SK-N-SH treated with all-trans-retinoic acid at 6 μM for 48 hours (cell line): ENCODE measurements around the gene JMY.
"Not testable (repeated sequence)": the region's sequence is repeated elsewhere in the genome, so short reads cannot be mapped to it uniquely, and the experiment has no call there.

Experiments
- ATAC-seq: fragments of 200-7000 bp; cut with Tn5 transposase; 3 replicates; pipeline ENCODE4 v1.9.1; 2020; ENCODE audit warnings: mild to moderate bottlenecking, moderate library complexity
- BACH2 ChIP-seq: fragments of 250-450 bp; sonication (Bioruptor Pico); IDR thresholded peaks from 2 replicates; pipeline ENCODE4 v1.9.0; 2021; ENCODE audit warnings: mild to moderate bottlenecking, borderline replicate concordance
- CREB5 ChIP-seq: fragments of 250-450 bp; sonication (Bioruptor Pico); IDR thresholded peaks from 2 replicates; pipeline ENCODE4 v1.5.1; 2020; ENCODE audit warnings: low read depth, mild to moderate bottlenecking, moderate library complexity
- CSRNP3 ChIP-seq: fragments of 250-450 bp; sonication (Bioruptor Pico); IDR thresholded peaks from 2 replicates; pipeline ENCODE4 v1.5.1; 2021; ENCODE audit warnings: mild to moderate bottlenecking, moderate library complexity
- GLIS3 ChIP-seq: fragments of 250-450 bp; sonication (Bioruptor Pico); IDR thresholded peaks from 2 replicates; pipeline ENCODE4 v1.5.0; 2020; ENCODE audit warnings: mild to moderate bottlenecking, moderate library complexity
- ISL1 ChIP-seq: fragments of 250-450 bp; sonication (Bioruptor Pico); IDR thresholded peaks from 2 replicates; pipeline ENCODE4 v2.1.2; 2022; ENCODE audit warnings: mild to moderate bottlenecking, moderate library complexity
- OSR1 ChIP-seq: fragments of 250-450 bp; sonication (Bioruptor Pico); IDR thresholded peaks from 2 replicates; pipeline ENCODE4 v1.8.0; 2022; ENCODE audit warnings: moderate library complexity, mild to moderate bottlenecking, inconsistent platforms
- PATZ1 ChIP-seq: fragments of 250-450 bp; sonication (Bioruptor Pico); IDR thresholded peaks from 2 replicates; pipeline ENCODE4 v1.8.0; 2020; ENCODE audit warnings: mild to moderate bottlenecking, moderate library complexity, borderline replicate concordance
- RARB ChIP-seq: fragments of 250-450 bp; sonication (Bioruptor Pico); IDR thresholded peaks from 2 replicates; pipeline ENCODE4 v1.8.0; 2021; ENCODE audit warnings: mild to moderate bottlenecking, moderate library complexity
- SNAI2 ChIP-seq: fragments of 250-450 bp; sonication (Bioruptor Pico); IDR thresholded peaks from 2 replicates; pipeline ENCODE4 v1.5.0; 2020; ENCODE audit warnings: mild to moderate bottlenecking, moderate library complexity
- TCF4 ChIP-seq: fragments of 250-450 bp; sonication (Bioruptor Pico); IDR thresholded peaks from 2 replicates; pipeline ENCODE4 v1.8.0; 2021; ENCODE audit warnings: mild to moderate bottlenecking, moderate library complexity, borderline replicate concordance
- TOX ChIP-seq: fragments of 250-450 bp; sonication (Bioruptor Pico); IDR thresholded peaks from 2 replicates; pipeline ENCODE4 v1.8.0; 2021; ENCODE audit warnings: mild to moderate bottlenecking, moderate library complexity, borderline replicate concordance
- ZC3H10 ChIP-seq: fragments of 250-450 bp; sonication (Bioruptor Pico); IDR thresholded peaks from 2 replicates; pipeline ENCODE4 v1.5.1; 2021; ENCODE audit warnings: mild to moderate bottlenecking, moderate library complexity
- ZFP3 ChIP-seq: fragments of 250-450 bp; sonication (Bioruptor Pico); IDR thresholded peaks from 2 replicates; pipeline ENCODE4 v1.5.0; 2020; ENCODE audit warnings: mild to moderate bottlenecking, moderate library complexity
- ZFP30 ChIP-seq: fragments of 450-650 bp; formaldehyde crosslinking; IDR thresholded peaks from 2 replicates; pipeline ENCODE4 v1.5.0; 2022; ENCODE audit warnings: mild to moderate bottlenecking, moderate library complexity
- ZNF70 ChIP-seq: fragments of 450-650 bp; formaldehyde crosslinking; IDR thresholded peaks from 2 replicates; pipeline ENCODE4 v1.5.0; 2020; ENCODE audit warnings: mild to moderate bottlenecking, moderate library complexity
- ZNF8 ChIP-seq: fragments of 450-650 bp; formaldehyde crosslinking; IDR thresholded peaks from 2 replicates; pipeline ENCODE4 v1.5.0; 2020; ENCODE audit warnings: mild to moderate bottlenecking, moderate library complexity
- TF ChIP-seq, protein P1 (sequence below): fragments of 250-450 bp; sonication (Bioruptor Pico); IDR thresholded peaks from 2 replicates; pipeline ENCODE4 v1.8.0; 2021; ENCODE audit warnings: low read depth, mild to moderate bottlenecking, moderate library complexity, borderline replicate concordance
- TF ChIP-seq, protein P2 (sequence below): fragments of 250-450 bp; sonication (Bioruptor Pico); IDR thresholded peaks from 2 replicates; pipeline ENCODE4 v1.5.0; 2020; ENCODE audit warnings: mild to moderate bottlenecking, moderate library complexity

Gene JMY

DNA sequence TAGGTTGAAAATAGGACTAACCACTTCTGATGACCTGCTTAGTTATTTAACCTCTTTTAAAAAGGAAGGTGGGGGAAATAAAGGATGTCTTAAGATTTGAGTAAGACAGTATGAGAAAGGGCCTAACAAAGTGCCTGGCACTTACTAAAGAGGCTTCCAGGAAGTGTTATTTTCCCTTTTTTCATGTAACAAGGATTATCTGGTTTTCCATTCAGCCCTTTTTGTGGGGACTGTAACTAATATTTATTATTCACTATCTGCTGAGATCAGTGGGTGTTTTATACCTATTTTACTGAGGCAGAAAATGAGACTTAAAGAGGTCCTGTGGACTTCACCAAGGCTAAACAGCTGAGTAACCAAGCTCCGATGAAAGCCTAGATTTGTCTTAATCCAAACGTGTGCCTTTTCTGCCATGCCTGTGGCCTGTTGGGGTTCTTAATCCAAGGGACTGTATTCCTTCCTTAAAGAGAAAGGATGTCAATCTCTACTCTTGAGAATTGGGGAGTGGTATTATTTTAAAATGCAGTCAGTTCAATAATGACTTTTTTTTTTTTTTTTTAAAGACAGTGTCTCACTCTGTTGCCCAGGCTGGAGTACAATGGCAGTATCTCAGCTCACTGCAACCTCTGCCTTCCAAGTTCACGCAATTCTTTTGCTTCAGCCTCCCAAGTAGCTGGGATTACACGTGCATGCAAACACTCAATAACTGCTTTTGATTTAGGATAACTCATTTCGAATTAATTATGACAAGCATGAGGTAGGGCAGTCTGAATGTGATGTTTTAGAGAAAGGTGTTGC is 6.5 kb downstream of the JMY start:
- TF ChIP-seq CREB5 = no peak
- ATAC-seq = no peak

DNA sequence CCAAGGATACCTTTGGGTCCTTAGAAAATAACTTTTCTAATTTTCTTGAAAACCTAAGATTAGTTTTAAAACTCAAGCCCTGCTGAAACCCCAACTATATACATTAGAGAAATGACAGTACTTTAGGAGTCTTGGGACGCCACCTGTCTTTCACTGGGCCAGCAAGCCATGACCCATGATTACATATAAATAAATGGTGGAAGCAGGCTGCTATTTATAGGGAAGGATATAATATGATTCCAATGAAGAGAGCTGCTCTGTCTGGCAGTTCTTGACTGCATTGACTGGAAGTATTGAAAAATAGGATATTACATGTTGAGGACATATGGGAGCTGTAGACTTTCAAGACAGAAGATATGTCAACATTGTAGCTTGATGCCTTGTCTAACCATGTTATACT is 7.3 kb downstream of the JMY start:
- no peak for ATAC-seq
- no peak for TF ChIP-seq ZC3H10 (CRISPR knock-in tag)

DNA sequence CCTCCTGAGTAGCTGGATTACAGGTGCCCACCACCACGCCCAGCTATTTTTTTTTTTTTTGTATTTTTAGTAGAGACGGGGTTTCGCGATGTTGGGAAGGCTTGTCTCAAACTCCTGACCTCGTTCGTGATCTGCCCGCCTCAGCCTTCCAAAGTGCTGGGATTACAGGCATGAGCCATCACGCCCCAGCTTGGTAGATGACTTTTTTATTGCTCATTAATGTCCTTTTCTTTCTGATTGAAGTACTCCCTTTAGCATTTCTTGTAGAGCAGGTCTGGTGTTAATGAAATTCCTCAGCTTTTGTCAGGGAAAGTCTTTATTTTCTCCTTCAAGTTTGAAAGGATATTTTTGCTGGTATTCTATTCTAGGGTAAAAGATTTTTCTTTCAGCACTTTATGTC is 18.1 kb downstream of the JMY start:
- not testable (repeated sequence) for ATAC-seq

- TF ChIP-seq, protein P1, sequence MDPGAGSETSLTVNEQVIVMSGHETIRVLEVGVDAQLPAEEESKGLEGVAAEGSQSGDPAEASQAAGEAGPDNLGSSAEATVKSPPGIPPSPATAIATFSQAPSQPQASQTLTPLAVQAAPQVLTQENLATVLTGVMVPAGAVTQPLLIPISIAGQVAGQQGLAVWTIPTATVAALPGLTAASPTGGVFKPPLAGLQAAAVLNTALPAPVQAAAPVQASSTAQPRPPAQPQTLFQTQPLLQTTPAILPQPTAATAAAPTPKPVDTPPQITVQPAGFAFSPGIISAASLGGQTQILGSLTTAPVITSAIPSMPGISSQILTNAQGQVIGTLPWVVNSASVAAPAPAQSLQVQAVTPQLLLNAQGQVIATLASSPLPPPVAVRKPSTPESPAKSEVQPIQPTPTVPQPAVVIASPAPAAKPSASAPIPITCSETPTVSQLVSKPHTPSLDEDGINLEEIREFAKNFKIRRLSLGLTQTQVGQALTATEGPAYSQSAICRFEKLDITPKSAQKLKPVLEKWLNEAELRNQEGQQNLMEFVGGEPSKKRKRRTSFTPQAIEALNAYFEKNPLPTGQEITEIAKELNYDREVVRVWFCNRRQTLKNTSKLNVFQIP (CRISPR knock-in tag) = no peak
- TF ChIP-seq RARB (CRISPR knock-in tag) (no peak), TCF4 (no peak), SNAI2 (CRISPR knock-in tag) (no peak), TOX (CRISPR knock-in tag) (no peak), ISL1 (CRISPR knock-in tag) (no peak), ZFP3 (no peak), CREB5 (no peak), CSRNP3 (no peak), ZNF8 (CRISPR knock-in tag) (no peak), GLIS3 (CRISPR knock-in tag) (no peak), BACH2 (CRISPR knock-in tag) (no peak)
- ATAC-seq = peak; percentile 96
Observed at GRCh38 chr5:79255786-79256557, 20.0 kb downstream of the JMY start.

DNA sequence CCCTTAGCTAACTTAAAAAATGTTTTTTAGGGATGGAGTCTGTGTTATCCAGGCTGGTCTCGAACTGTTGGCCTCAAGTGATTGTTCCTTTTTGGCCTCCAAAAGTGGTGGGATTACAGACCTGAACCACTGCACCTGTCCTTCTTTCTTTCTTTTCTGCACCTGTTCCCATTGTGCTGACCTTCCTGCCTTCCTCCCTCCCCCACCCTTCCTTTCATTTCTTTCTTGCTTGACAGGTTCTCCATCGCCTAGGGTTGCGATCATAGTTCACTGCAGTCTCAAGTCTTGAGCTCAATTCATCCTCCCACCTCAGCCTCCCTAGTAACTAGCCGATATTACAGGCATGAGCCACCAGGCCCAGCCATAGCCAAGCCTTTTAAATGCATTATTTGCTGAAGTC is 20.6 kb downstream of the JMY start:
- no peak for TF ChIP-seq CREB5
- TF ChIP-seq TOX (CRISPR knock-in tag) = no peak
- TF ChIP-seq GLIS3 (CRISPR knock-in tag) = no peak
- no peak for TF ChIP-seq RARB (CRISPR knock-in tag)
- no peak for TF ChIP-seq ZFP3
- no peak for TF ChIP-seq TCF4
- TF ChIP-seq ZFP30 (CRISPR knock-in tag) = no peak
- no peak for TF ChIP-seq ZNF70 (CRISPR knock-in tag)
- TF ChIP-seq PATZ1 (CRISPR knock-in tag) = no peak
- TF ChIP-seq, protein P2, sequence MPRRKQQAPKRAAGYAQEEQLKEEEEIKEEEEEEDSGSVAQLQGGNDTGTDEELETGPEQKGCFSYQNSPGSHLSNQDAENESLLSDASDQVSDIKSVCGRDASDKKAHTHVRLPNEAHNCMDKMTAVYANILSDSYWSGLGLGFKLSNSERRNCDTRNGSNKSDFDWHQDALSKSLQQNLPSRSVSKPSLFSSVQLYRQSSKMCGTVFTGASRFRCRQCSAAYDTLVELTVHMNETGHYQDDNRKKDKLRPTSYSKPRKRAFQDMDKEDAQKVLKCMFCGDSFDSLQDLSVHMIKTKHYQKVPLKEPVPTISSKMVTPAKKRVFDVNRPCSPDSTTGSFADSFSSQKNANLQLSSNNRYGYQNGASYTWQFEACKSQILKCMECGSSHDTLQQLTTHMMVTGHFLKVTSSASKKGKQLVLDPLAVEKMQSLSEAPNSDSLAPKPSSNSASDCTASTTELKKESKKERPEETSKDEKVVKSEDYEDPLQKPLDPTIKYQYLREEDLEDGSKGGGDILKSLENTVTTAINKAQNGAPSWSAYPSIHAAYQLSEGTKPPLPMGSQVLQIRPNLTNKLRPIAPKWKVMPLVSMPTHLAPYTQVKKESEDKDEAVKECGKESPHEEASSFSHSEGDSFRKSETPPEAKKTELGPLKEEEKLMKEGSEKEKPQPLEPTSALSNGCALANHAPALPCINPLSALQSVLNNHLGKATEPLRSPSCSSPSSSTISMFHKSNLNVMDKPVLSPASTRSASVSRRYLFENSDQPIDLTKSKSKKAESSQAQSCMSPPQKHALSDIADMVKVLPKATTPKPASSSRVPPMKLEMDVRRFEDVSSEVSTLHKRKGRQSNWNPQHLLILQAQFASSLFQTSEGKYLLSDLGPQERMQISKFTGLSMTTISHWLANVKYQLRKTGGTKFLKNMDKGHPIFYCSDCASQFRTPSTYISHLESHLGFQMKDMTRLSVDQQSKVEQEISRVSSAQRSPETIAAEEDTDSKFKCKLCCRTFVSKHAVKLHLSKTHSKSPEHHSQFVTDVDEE (CRISPR knock-in tag) = no peak
- TF ChIP-seq OSR1 = no peak
- TF ChIP-seq ZNF8 (CRISPR knock-in tag) = no peak

More for the DNA sequence above, 20.6 kb downstream of the JMY start:
- no peak for ATAC-seq
